ENCODE results near the gene BCAS3.

Gene BCAS3

GRCh38 chr17:61177351-61177750, 499.7 kb downstream of the BCAS3 start:
- in situ Hi-C loops (cut with HindIII; ENCODE audit: low sequenced_read_pairs): no loop called here
- TF ChIP-seq, protein P1, sequence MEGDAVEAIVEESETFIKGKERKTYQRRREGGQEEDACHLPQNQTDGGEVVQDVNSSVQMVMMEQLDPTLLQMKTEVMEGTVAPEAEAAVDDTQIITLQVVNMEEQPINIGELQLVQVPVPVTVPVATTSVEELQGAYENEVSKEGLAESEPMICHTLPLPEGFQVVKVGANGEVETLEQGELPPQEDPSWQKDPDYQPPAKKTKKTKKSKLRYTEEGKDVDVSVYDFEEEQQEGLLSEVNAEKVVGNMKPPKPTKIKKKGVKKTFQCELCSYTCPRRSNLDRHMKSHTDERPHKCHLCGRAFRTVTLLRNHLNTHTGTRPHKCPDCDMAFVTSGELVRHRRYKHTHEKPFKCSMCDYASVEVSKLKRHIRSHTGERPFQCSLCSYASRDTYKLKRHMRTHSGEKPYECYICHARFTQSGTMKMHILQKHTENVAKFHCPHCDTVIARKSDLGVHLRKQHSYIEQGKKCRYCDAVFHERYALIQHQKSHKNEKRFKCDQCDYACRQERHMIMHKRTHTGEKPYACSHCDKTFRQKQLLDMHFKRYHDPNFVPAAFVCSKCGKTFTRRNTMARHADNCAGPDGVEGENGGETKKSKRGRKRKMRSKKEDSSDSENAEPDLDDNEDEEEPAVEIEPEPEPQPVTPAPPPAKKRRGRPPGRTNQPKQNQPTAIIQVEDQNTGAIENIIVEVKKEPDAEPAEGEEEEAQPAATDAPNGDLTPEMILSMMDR (IDR thresholded peaks at IDR 0.05; ENCODE audit: low read depth, low read length, missing control alignments): no peak

GRCh38 chr17:61178284-61178683, 500.6 kb downstream of the BCAS3 start:
- H3K4me3 ChIP-seq (ENCODE audit: low read depth, low read length): no peak overlapping the region
- TF ChIP-seq, protein P1 (IDR thresholded peaks at IDR 0.05; ENCODE audit: low read depth, low read length, missing control alignments): no peak
- in situ Hi-C loops (cut with HindIII; ENCODE audit: low sequenced_read_pairs): no loop called here

More at GRCh38 chr17:61177351-61177750, 499.7 kb downstream of the BCAS3 start:
- DNase-seq (ENCODE audit: low read depth): no peak
- no peak overlapping the region for H3K4me3 ChIP-seq (ENCODE audit: low read depth, low read length)

GRCh38 chr17:61179380-61179806, 501.7 kb downstream of the BCAS3 start:
- no peak overlapping the region for H3K4me3 ChIP-seq (ENCODE audit: low read depth, low read length)
- in situ Hi-C loops (cut with HindIII; ENCODE audit: low sequenced_read_pairs): no loop called here
- TF ChIP-seq, protein P1 (IDR thresholded peaks at IDR 0.05; ENCODE audit: low read depth, low read length, missing control alignments): no peak
- no peak for DNase-seq (ENCODE audit: low read depth)

More at GRCh38 chr17:61178284-61178683, 500.6 kb downstream of the BCAS3 start:
- no peak for DNase-seq (ENCODE audit: low read depth)

DNA sequence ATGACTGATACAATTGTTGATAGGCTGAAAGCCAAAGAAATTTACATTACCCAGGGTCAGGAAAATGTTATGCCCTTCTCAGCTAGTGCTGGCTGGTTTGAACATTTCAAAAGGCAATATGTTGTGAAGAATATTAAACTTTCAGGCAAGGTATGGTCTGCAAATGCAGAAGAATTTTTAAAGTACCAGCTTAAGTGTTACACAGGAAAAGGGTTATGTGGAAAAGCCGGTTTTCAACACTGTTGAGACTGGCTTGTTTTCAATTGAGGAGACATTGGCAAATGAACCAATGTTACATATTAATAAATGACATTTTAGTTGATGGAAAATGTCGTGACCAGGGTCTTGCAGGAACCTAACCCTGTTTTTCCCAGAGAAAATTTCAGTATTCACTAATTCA, 506.1 kb downstream of the BCAS3 start:
- TF ChIP-seq, protein P1 (IDR thresholded peaks at IDR 0.05; ENCODE audit: low read depth, low read length, missing control alignments): no peak

DNA sequence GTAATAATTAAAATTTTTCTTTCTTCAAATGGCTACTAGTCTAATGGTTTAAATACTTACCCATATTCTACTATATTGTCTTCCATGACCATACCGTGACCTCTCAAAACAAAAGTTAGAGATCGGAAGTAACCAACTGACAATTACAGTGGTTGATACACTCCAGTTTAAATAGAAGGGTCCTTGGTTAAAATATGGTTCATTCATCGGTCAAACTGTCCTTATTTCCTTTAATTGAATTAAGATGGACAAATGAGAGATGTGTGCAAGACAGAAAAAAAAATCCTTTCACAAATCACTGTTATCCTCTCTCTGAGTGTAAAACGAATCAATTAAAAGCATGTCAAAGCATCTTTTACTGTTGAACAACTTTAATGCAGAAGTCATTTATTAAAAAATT, 507.7 kb downstream of the BCAS3 start:
- in situ Hi-C loops (cut with HindIII; ENCODE audit: low sequenced_read_pairs): no loop called here
- DNase-seq (ENCODE audit: low read depth): no peak
- TF ChIP-seq, protein P1 (IDR thresholded peaks at IDR 0.05; ENCODE audit: low read depth, low read length, missing control alignments): no peak
- no peak overlapping the region for H3K4me3 ChIP-seq (ENCODE audit: low read depth, low read length)

More for the DNA sequence above, 506.1 kb downstream of the BCAS3 start:
- no peak overlapping the region for H3K4me3 ChIP-seq (ENCODE audit: low read depth, low read length)
- DNase-seq (ENCODE audit: low read depth): no peak
- in situ Hi-C loops (cut with HindIII; ENCODE audit: low sequenced_read_pairs): no loop called here

- no peak overlapping the region for H3K4me3 ChIP-seq (ENCODE audit: low read depth, low read length)
- in situ Hi-C loops (cut with HindIII; ENCODE audit: low sequenced_read_pairs): no loop called here
- TF ChIP-seq, protein P1 (IDR thresholded peaks at IDR 0.05; ENCODE audit: low read depth, low read length, missing control alignments): no peak
- DNase-seq (ENCODE audit: low read depth): no peak
Measured at GRCh38 chr17:61187038-61187437, 509.4 kb downstream of the BCAS3 start.

GRCh38 chr17:61188081-61188480, 510.4 kb downstream of the BCAS3 start:
- in situ Hi-C loops (cut with HindIII; ENCODE audit: low sequenced_read_pairs): no loop called here
- H3K4me3 ChIP-seq (ENCODE audit: low read depth, low read length): no peak overlapping the region
- DNase-seq (ENCODE audit: low read depth): no peak
- TF ChIP-seq, protein P1 (IDR thresholded peaks at IDR 0.05; ENCODE audit: low read depth, low read length, missing control alignments): no peak

Measured in astrocyte of the cerebellum (primary cell).